Activated CD4-positive, alpha-beta T cell treated with anti-CD3 and anti-CD28 coated beads, Interleukin-2, amount 10 ng/mL, durations not matched to agents 7 days and 5 days (primary cell): ENCODE data around the gene SRP68. TPM values are rescaled to one million over a fixed set of nuclear protein-coding genes. Genes with fewer than 3 reads are reported as not detected.
"Not testable (repeated sequence)": the region's sequence is repeated elsewhere in the genome, so short reads cannot be mapped to it uniquely, and the experiment has no call there.

Source experiments
- CTCF ChIA-PET: fragments of 350-600 bp; sonication (Branson Sonifier 250); formaldehyde crosslinking; loops from one replicate; lab custom pipeline; 2021; ENCODE audit warnings: antibody characterized with exemption; lab: Charles Lee
- POLR2A ChIA-PET: fragments of 350-600 bp; sonication (Branson Sonifier 250); formaldehyde crosslinking; loops from one replicate; lab custom pipeline; 2021; ENCODE audit warnings: antibody characterized with exemption; lab: Charles Lee
- DNase-seq: peaks from one replicate; pipeline ENCODE4 v3.0.0-alpha.2; 2020
- H3K27ac Mint-ChIP-seq: one replicate; pipeline ENCODE4 v1.8.0; 2021; ENCODE audit warnings: mild to moderate bottlenecking, moderate library complexity, mixed read lengths
- H3K27me3 Mint-ChIP-seq: one replicate; pipeline ENCODE4 v1.8.0; 2021; ENCODE audit warnings: mixed read lengths
- H3K36me3 Mint-ChIP-seq: one replicate; pipeline ENCODE4 v1.8.0; 2021; ENCODE audit warnings: low read depth, mixed read lengths
- H3K4me1 Mint-ChIP-seq: one replicate; pipeline ENCODE4 v1.8.0; 2021; ENCODE audit warnings: mixed read lengths
- H3K4me3 Mint-ChIP-seq: one replicate; pipeline ENCODE4 v1.8.0; 2021; ENCODE audit warnings: mild to moderate bottlenecking, moderate library complexity, mixed read lengths
- H3K9me3 Mint-ChIP-seq: one replicate; pipeline ENCODE4 v1.8.0; 2021; ENCODE audit warnings: mixed read lengths
- total RNA-seq, 2 experiments: library from RNA; stranded (reverse); gene quantifications; one replicate each; pipeline ENCODE4 v1.2.3, GENCODE V29; 2021

The SRP68 gene
- total RNA-seq, 2 experiments from 2014 or later: 91.3 to 96.0 TPM

DNA sequence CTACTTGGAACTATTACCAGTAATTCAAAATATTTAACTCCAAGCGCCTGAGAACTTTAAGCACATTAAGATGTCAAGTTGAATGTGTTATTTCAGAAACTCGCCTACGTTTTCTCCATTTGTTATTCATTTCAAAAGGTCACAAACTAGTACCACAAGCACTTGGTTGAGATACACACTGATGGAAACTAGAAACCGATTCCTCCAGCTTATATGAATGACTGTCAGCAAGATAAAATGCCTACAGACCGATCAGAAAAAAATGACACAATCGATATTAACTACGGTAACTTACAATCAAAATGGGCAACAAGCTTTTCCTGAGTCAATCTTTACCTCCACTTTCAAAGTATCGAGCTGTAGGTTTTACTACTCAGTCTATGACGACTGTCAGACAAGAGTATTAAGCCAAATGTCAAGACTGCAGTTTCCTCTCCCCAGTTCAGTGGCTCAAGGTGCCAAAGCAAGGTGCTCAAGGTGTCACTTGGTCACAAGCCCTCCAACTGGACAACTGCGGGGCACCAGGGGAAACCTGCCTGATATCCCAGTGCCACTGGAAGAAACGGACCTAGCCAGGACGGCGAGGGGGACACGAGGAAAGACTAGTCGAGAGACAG lies 678 bp downstream of the SRP68 start:
- H3K36me3 Mint-ChIP-seq: peaks cover 26% of the 10 kb centered on the region
- ChIA-PET POLR2A (interaction anchor here (1.0 kb wide), 1 partner anchor 8 kb away, joined by 3 read pairs; no protein-coding TSS in a partner anchor), CTCF (interaction anchor here (0.8 to 1.6 kb wide), 4 partner anchors 12 to 371 kb away, joined by 3 to 5 read pairs (median 4); no protein-coding TSS in a partner anchor)
- H3K27me3 Mint-ChIP-seq: peaks cover 25% of the 10 kb centered on the region
- DNase-seq: no peak
- H3K4me1 Mint-ChIP-seq: peaks cover 46% of the 10 kb centered on the region
- H3K9me3 Mint-ChIP-seq: no peaks in the 10 kb centered on the region
- peak overlapping the region; percentile 97 for H3K4me3 Mint-ChIP-seq
- H3K27ac Mint-ChIP-seq: peak overlapping the region; percentile 91

DNA sequence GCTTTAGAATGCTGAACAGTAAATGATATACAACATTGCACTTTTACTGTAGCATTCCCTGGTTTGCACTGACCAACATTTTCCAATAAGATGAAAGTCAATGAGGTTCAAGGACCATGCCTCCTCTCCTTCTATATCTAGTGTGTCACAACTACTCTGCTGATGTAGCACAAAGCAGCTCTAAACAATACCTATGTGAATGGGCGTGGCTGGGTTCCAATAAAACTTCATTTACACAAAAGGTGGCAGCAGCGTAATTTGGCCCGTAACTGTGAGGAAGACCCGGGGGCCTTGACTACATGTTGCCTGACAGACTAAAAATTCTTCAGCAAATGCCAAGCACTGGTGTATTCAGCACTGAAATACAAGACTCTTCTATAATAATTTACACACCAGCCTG lies 6.5 kb downstream of the SRP68 start:
- Mint-ChIP-seq H3K4me3 (no peak overlapping the region), H3K27ac (peak overlapping the region; percentile 25), H3K4me1 (peaks cover 31% of the 10 kb centered on the region), H3K9me3 (no peaks in the 10 kb centered on the region), H3K27me3 (no peaks in the 10 kb centered on the region), H3K36me3 (peaks cover 62% of the 10 kb centered on the region)
- DNase-seq: no peak
- CTCF ChIA-PET: interaction anchor here (0.8 to 1.5 kb wide), 6 partner anchors 16 to 320 kb away, joined by 3 to 5 read pairs (median 3); no protein-coding TSS in a partner anchor
- POLR2A ChIA-PET: no interaction called here

DNA sequence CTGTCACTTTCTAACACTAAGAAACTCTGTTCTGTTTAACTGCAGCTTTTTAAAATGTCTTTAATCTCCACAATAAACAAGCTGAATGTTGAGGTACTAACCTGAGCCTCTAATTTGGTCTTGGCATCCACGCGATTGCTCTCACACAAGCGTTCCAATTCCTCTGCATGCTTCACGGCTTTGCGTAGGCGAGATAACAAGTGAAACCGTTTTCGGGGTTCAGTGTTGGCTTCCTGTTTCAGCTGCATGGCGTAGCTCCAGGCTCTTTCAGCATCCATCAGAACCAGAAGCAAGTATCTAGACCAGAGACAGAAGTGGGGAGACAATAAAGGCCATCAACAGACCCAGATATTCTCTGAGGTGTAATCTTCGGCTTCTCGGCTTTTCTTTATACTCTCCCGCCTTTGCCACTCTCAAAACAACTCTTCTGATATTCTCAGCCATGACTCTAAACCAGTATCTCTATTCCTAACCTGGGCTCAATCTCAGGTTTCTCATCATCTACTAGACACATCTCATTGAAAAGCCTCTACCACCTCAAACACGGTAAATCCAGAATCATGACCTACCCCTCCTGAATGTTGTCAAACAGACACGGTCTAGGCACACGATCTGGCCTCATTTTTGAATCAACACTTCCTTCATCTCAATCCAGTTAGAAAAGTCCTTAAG lies 8.3 kb downstream of the SRP68 start:
- H3K4me1 Mint-ChIP-seq: peaks cover 21% of the 10 kb centered on the region
- H3K27ac Mint-ChIP-seq: peak overlapping the region; percentile 83
- peak; percentile 64 for DNase-seq
- peak overlapping the region; percentile 69 for H3K4me3 Mint-ChIP-seq
- CTCF ChIA-PET: interaction anchor here (0.5 to 1.4 kb wide), 10 partner anchors 12 to 1072 kb away, joined by 3 to 4 read pairs (median 4); no protein-coding TSS in a partner anchor
- no peaks in the 10 kb centered on the region for H3K27me3 Mint-ChIP-seq
- POLR2A ChIA-PET: interaction anchor here (0.6 to 1.5 kb wide), 5 partner anchors 8 to 382 kb away, joined by 3 read pairs; partner anchors contain the start of gene SRP68
- no peaks in the 10 kb centered on the region for H3K9me3 Mint-ChIP-seq
- H3K36me3 Mint-ChIP-seq: peaks cover 67% of the 10 kb centered on the region

- not testable (repeated sequence) for DNase-seq, H3K4me3 Mint-ChIP-seq, H3K9me3 Mint-ChIP-seq, H3K4me1 Mint-ChIP-seq, H3K27ac Mint-ChIP-seq, H3K27me3 Mint-ChIP-seq
- CTCF ChIA-PET: interaction anchor here (0.6 to 1.6 kb wide), 5 partner anchors 16 to 292 kb away, joined by 3 to 4 read pairs (median 3); partner anchors contain the start of gene GALR2
- peaks cover 61% of the 10 kb centered on the region for H3K36me3 Mint-ChIP-seq
- POLR2A ChIA-PET: interaction anchor here (0.6 kb wide), 1 partner anchor 44 kb away, joined by 3 read pairs; no protein-coding TSS in a partner anchor
Measured at GRCh38 chr17:76058264-76058663, 14.1 kb downstream of the SRP68 start.

DNA sequence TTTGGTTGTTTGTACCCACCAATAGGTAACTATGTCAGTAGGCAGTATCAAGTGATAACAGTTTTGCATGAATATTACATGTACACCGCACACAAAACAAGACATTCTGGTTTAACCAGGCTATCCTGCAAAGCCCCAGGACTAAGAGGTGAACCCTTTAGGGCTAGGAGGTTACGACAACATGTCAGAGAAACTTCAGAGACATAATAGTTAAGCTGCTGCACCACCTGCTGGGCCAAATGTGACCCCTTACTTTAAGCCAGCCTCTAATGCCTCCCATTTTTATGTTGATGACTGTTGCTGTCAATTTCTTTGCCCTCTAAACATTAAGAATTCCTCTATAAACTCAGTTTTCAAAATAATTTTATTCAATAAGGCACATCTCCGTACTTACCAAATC lies 15.4 kb downstream of the SRP68 start:
- Mint-ChIP-seq H3K4me1 (peaks cover 5% of the 10 kb centered on the region), H3K27ac (no peak overlapping the region), H3K36me3 (peaks cover 53% of the 10 kb centered on the region), H3K9me3 (no peaks in the 10 kb centered on the region), H3K4me3 (no peak overlapping the region), H3K27me3 (no peaks in the 10 kb centered on the region)
- no peak for DNase-seq
- CTCF ChIA-PET: interaction anchor here (1.6 to 1.7 kb wide), 2 partner anchors 23 to 24 kb away, joined by 3 to 4 read pairs; no protein-coding TSS in a partner anchor
- POLR2A ChIA-PET: no interaction called here

- no peak overlapping the region for H3K27ac Mint-ChIP-seq
- H3K9me3 Mint-ChIP-seq: no peaks in the 10 kb centered on the region
- ChIA-PET CTCF (interaction anchor here (0.6 to 0.7 kb wide), 3 partner anchors 15 to 1292 kb away, joined by 3 to 5 read pairs (median 5); no protein-coding TSS in a partner anchor), POLR2A (no interaction called here)
- H3K4me3 Mint-ChIP-seq: no peak overlapping the region
- H3K36me3 Mint-ChIP-seq: peaks cover 51% of the 10 kb centered on the region
- DNase-seq: no peak
- peaks cover 10% of the 10 kb centered on the region for H3K4me1 Mint-ChIP-seq
- H3K27me3 Mint-ChIP-seq: no peaks in the 10 kb centered on the region
Measured at GRCh38 chr17:76054112-76054476, 18.2 kb downstream of the SRP68 start.

GRCh38 chr17:76053246-76054111 lies 18.8 kb downstream of the SRP68 start:
- POLR2A ChIA-PET: no interaction called here

GRCh38 chr17:76051561-76051960 lies 20.8 kb downstream of the SRP68 start:
- Mint-ChIP-seq H3K9me3 (no peaks in the 10 kb centered on the region), H3K36me3 (peaks cover 46% of the 10 kb centered on the region), H3K4me3 (no peak overlapping the region), H3K27me3 (no peaks in the 10 kb centered on the region), H3K27ac (no peak overlapping the region), H3K4me1 (peaks cover 12% of the 10 kb centered on the region)
- ChIA-PET CTCF (no interaction called here), POLR2A (no interaction called here)
- no peak for DNase-seq

More at GRCh38 chr17:76053246-76054111, 18.8 kb downstream of the SRP68 start:
- CTCF ChIA-PET: interaction anchor here (0.7 kb wide), 2 partner anchors 146 to 226 kb away, joined by 3 to 5 read pairs; no protein-coding TSS in a partner anchor
- Mint-ChIP-seq H3K27me3 (no peaks in the 10 kb centered on the region), H3K9me3 (no peaks in the 10 kb centered on the region), H3K27ac (no peak overlapping the region), H3K36me3 (peaks cover 51% of the 10 kb centered on the region), H3K4me3 (no peak overlapping the region), H3K4me1 (peaks cover 12% of the 10 kb centered on the region)
- no peak for DNase-seq

DNA sequence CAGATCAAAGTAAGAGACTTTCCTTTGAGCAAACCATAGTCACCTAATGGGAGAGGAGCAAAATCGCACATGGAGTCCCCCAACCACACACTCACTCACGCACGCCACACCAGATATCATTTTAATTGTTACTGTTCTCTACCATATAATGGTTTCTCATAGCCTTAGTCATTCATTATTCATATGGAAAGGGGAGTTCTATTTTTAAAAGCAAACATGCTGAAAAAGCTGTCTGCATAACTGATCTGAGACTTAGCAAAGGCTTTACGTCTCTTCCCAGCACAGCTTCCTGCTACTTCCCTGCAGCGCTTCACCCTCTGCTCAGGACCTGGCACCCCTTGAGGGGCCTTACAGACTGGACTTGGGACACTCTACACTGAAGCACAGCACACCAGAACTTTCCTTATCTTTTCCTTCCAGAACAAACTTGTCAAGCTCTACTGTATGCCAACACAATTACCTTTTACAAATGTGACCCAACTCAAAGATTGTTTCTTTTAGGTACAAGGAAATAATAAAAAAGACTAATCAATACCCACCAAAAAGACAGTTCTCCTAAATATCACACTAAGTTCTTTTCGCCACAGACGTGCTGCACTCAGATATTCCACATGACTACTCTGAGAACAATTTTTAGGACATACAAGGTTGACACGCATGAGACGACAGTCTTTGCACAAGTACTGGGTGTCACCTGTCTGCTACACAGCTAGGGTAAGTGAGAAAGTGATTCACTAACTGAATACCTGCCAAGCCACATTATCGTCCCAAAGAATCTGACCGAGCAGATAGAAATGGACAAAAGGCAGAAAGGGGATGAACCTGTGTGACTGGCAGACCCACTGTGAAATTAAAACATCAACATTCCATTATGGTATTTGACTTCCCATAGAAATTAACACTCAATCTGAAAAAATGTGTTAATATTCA lies 21.5 kb downstream of the SRP68 start:
- Mint-ChIP-seq H3K36me3 (peaks cover 42% of the 10 kb centered on the region), H3K27me3 (no peaks in the 10 kb centered on the region)
- CTCF ChIA-PET: interaction anchor here (0.7 to 1.6 kb wide), 2 partner anchors 15 to 31 kb away, joined by 3 to 5 read pairs; no protein-coding TSS in a partner anchor

GRCh38 chr17:76049836-76050537 lies 22.3 kb downstream of the SRP68 start:
- H3K27ac Mint-ChIP-seq: peak overlapping the region; percentile 15
- no peaks in the 10 kb centered on the region for H3K9me3 Mint-ChIP-seq
- peaks cover 9% of the 10 kb centered on the region for H3K4me1 Mint-ChIP-seq
- no peak overlapping the region for H3K4me3 Mint-ChIP-seq
- POLR2A ChIA-PET: no interaction called here
- H3K36me3 Mint-ChIP-seq: peaks cover 48% of the 10 kb centered on the region
- no peaks in the 10 kb centered on the region for H3K27me3 Mint-ChIP-seq
- CTCF ChIA-PET: interaction anchor here (0.7 to 1.6 kb wide), 5 partner anchors 9 to 349 kb away, joined by 3 to 5 read pairs (median 4); no protein-coding TSS in a partner anchor
- no peak for DNase-seq

More for the DNA sequence above, 21.5 kb downstream of the SRP68 start:
- Mint-ChIP-seq H3K4me3 (no peak overlapping the region), H3K9me3 (no peaks in the 10 kb centered on the region), H3K27ac (no peak overlapping the region), H3K4me1 (peaks cover 9% of the 10 kb centered on the region)
- POLR2A ChIA-PET: no interaction called here
- no peak for DNase-seq

- CTCF ChIA-PET: interaction anchor here (1.1 to 1.6 kb wide), 4 partner anchors 9 to 349 kb away, joined by 3 to 5 read pairs (median 4); no protein-coding TSS in a partner anchor
- Mint-ChIP-seq H3K27me3 (no peaks in the 10 kb centered on the region), H3K4me3 (no peak overlapping the region), H3K36me3 (peaks cover 56% of the 10 kb centered on the region), H3K9me3 (no peaks in the 10 kb centered on the region), H3K4me1 (peaks cover 9% of the 10 kb centered on the region), H3K27ac (no peak overlapping the region)
- POLR2A ChIA-PET: no interaction called here
- DNase-seq: no peak
Measured at GRCh38 chr17:76049239-76049638, 23.1 kb downstream of the SRP68 start.
